Panc1 (cell line): ENCODE data around the gene HNF1A.

ENCODE experiments used
- SIN3A ChIP-seq: IDR thresholded peaks from 2 replicates; pipeline ENCODE4 v1.6.1; 2012; ENCODE audit warnings: low read depth, mild to moderate bottlenecking, low read length, moderate library complexity, borderline replicate concordance; ENCODE audit not compliant: insufficient read depth
- TF ChIP-seq, protein P1 (sequence below): fragments of 450-650 bp; IDR thresholded peaks from 2 replicates; pipeline ENCODE4 v1.5.1; 2017; ENCODE audit warnings: mild to moderate bottlenecking

- no peak for TF ChIP-seq SIN3A
- TF ChIP-seq, protein P1, sequence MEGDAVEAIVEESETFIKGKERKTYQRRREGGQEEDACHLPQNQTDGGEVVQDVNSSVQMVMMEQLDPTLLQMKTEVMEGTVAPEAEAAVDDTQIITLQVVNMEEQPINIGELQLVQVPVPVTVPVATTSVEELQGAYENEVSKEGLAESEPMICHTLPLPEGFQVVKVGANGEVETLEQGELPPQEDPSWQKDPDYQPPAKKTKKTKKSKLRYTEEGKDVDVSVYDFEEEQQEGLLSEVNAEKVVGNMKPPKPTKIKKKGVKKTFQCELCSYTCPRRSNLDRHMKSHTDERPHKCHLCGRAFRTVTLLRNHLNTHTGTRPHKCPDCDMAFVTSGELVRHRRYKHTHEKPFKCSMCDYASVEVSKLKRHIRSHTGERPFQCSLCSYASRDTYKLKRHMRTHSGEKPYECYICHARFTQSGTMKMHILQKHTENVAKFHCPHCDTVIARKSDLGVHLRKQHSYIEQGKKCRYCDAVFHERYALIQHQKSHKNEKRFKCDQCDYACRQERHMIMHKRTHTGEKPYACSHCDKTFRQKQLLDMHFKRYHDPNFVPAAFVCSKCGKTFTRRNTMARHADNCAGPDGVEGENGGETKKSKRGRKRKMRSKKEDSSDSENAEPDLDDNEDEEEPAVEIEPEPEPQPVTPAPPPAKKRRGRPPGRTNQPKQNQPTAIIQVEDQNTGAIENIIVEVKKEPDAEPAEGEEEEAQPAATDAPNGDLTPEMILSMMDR = no peak
Observed at GRCh38 chr12:120990487-120991055, 12.2 kb downstream of the HNF1A start.
